ENCODE data around the gene PFDN1.

- TF ChIP-seq CTCF (IDR thresholded peaks at IDR 0.05): no peak
- no peak for TF ChIP-seq POLR2A (IDR thresholded peaks at IDR 0.05)
These were observed 25.3 kb upstream of the PFDN1 start for GRCh38 chr5:140328036-140328764.

All from uterus (tissue), 2 donors.